ENCODE results near the gene NCAM1. TPM values are rescaled to one million over a fixed set of nuclear protein-coding genes. Genes with fewer than 3 reads are reported as not detected.

Gene NCAM1
- total and polyA plus RNA-seq, 2 donors (not counting 3 experiments of a cell fraction or from before 2014, with no cell fraction given): 0.03 TPM; not detected in 1

GRCh38 chr11:113198972-113199661, 237.9 kb downstream of the NCAM1 start:
- H2AFZ ChIP-seq (ENCODE audit: low read depth, low read length): no peak overlapping the region
- no peaks in the 10 kb centered on the region for H4K20me1 ChIP-seq (replicated peaks; ENCODE audit: control insufficient read depth, extremely low read depth, insufficient read depth, low read length)
- FAIRE-seq (no peak), DNase-seq (ENCODE audit: low read depth, low spot score) (no peak)
- H3K79me2 ChIP-seq (ENCODE audit: control insufficient read depth, insufficient read depth, low read length): no peaks in the 10 kb centered on the region
- no peaks in the 10 kb centered on the region for H3K9me3 ChIP-seq (replicated peaks; ENCODE audit: control insufficient read depth, insufficient read depth, low read length)
- CTCF ChIA-PET: no interaction called here
- POLR2A ChIA-PET: no interaction called here
- BruUV-seq (replicated peaks): no TSS peak
- H3K9me1 ChIP-seq (replicated peaks; ENCODE audit: control insufficient read depth, extremely low read depth, insufficient read depth, low read length): no peaks in the 10 kb centered on the region
- TF ChIP-seq MYC (IDR thresholded peaks at IDR 0.05; ENCODE audit: low read depth, low read length) (no peak), GATA2 (IDR thresholded peaks at IDR 0.05; ENCODE audit: insufficient read depth, insufficient read length, low read depth, low read length) (no peak), CTCF (IDR thresholded peaks at IDR 0.05; ENCODE audit: extremely low read depth in 1 of 2, insufficient read depth in 1 of 2, low read depth in 1 of 2, low read length in 2 of 2) (no peak), FOS (IDR thresholded peaks at IDR 0.05; ENCODE audit: borderline replicate concordance, insufficient read depth, low read length) (no peak), MAX (IDR thresholded peaks at IDR 0.05; ENCODE audit: insufficient read depth, insufficient read length) (no peak), POLR2A (IDR thresholded peaks at IDR 0.05; ENCODE audit: low read depth, low read length) (no peak), POLR2AphosphoS5 (IDR thresholded peaks at IDR 0.05; ENCODE audit: insufficient read depth, low read depth, low read length) (no peak), JUN (IDR thresholded peaks at IDR 0.05; ENCODE audit: borderline replicate concordance, insufficient read depth, insufficient read length, low read depth) (no peak), EZH2 (IDR thresholded peaks at IDR 0.05; ENCODE audit: borderline replicate concordance, low read depth, low read length, severe bottlenecking) (no peak)
- no peaks in the 10 kb centered on the region for H3K4me1 ChIP-seq (ENCODE audit: control insufficient read depth, extremely low read depth, insufficient read depth, low read length)
- H3K4me2 ChIP-seq (ENCODE audit: insufficient read depth, low read length): no peak overlapping the region
- no peaks in the 10 kb centered on the region for H3K36me3 ChIP-seq (ENCODE audit: control insufficient read depth in 2 of 2, extremely low read depth in 1 of 2, insufficient read depth in 2 of 2, low read length in 2 of 2)
- dilution Hi-C loops (cut with MboI; ENCODE audit: extremely low pct_ligation_motif_present, low sequenced_read_pairs): no loop called here
- intact Hi-C loops (cut with micrococcal nuclease): no loop called here
- no peak overlapping the region for H3K4me3 ChIP-seq (replicated peaks in 1 of 3; ENCODE audit: insufficient read depth in 1 of 3, low read depth in 1 of 3, low read length in 3 of 3)
- H3K27ac ChIP-seq (ENCODE audit: insufficient read depth, low read depth, low read length): no peak overlapping the region
- no peaks in the 10 kb centered on the region for H3K27me3 ChIP-seq (ENCODE audit: control insufficient read depth in 2 of 2, insufficient read depth in 2 of 2, low read length in 2 of 2)
- no peak overlapping the region for H3K9ac ChIP-seq (replicated peaks; ENCODE audit: extremely low read depth, insufficient read depth, low read length)

Measured in endothelial cell of umbilical vein (primary cell).